GM18951 (cell line): ENCODE measurements around the gene ADAM30.

Experiments
- POLR2A ChIP-seq: IDR thresholded peaks from 4 replicates; pipeline ENCODE4 v1.6.1; 2011; ENCODE audit warnings: mild to moderate bottlenecking; ENCODE audit not compliant: insufficient read length, insufficient read depth; ENCODE audit errors: extremely low read depth
- in situ Hi-C: fragments of 300-500 bp; cut with MboI; formaldehyde crosslinking; loops from one replicate; pipeline ENCODE4 v1.12.0; 2022; ENCODE audit warnings: low sequenced_read_pairs, mixed read lengths, inconsistent platforms; ENCODE audit not compliant: unreplicated experiment

Gene ADAM30

GRCh38 chr1:119896303-119896702 lies at the start of gene ADAM30:
TSS of gene ADAM30 (minus strand) at chr1:119896515. CDS start at chr1:119896336, 179 bp downstream.
- in situ Hi-C loops, result no loop called here
- TF ChIP-seq POLR2A, result no peak

GRCh38 chr1:119943216-119943615 lies 46.9 kb upstream of the ADAM30 start:
- in situ Hi-C loops, result no loop called here
- no peak for TF ChIP-seq POLR2A

- in situ Hi-C loops, result no loop called here
These were observed 45.1 kb upstream of the ADAM30 start for GRCh38 chr1:119941392-119941791.

GRCh38 chr1:119940697-119941096 lies 44.4 kb upstream of the ADAM30 start:
- in situ Hi-C loops, result no loop called here

More at GRCh38 chr1:119941392-119941791, 45.1 kb upstream of the ADAM30 start:
- TF ChIP-seq POLR2A, result no peak

GRCh38 chr1:119937198-119937597 lies 40.9 kb upstream of the ADAM30 start:
- no peak for TF ChIP-seq POLR2A
- in situ Hi-C loops, result no loop called here

More at GRCh38 chr1:119940697-119941096, 44.4 kb upstream of the ADAM30 start:
- TF ChIP-seq POLR2A, result no peak

GRCh38 chr1:119935915-119936314 lies 39.6 kb upstream of the ADAM30 start:
- TF ChIP-seq POLR2A, result no peak
- in situ Hi-C loops, result no loop called here

- TF ChIP-seq POLR2A, result no peak
- in situ Hi-C loops, result no loop called here
These were observed 39.1 kb upstream of the ADAM30 start for GRCh38 chr1:119935373-119935772.

- TF ChIP-seq POLR2A, result no peak
- in situ Hi-C loops, result no loop called here
These were observed 37.1 kb upstream of the ADAM30 start for GRCh38 chr1:119933397-119933796.

- in situ Hi-C loops, result no loop called here
- TF ChIP-seq POLR2A, result no peak
These were observed 33.5 kb upstream of the ADAM30 start for GRCh38 chr1:119929643-119930315.

- in situ Hi-C loops, result no loop called here
- TF ChIP-seq POLR2A, result no peak
These were observed 30.2 kb upstream of the ADAM30 start for GRCh38 chr1:119926553-119926952.

GRCh38 chr1:119924948-119925898 lies 28.9 kb upstream of the ADAM30 start:
- in situ Hi-C loops, result no loop called here
- TF ChIP-seq POLR2A, result no peak

- in situ Hi-C loops, result no loop called here
These were observed 24.0 kb upstream of the ADAM30 start for GRCh38 chr1:119920104-119920968.

GRCh38 chr1:119919241-119919640 lies 22.9 kb upstream of the ADAM30 start:
- no peak for TF ChIP-seq POLR2A
- in situ Hi-C loops, result no loop called here

More at GRCh38 chr1:119920104-119920968, 24.0 kb upstream of the ADAM30 start:
- no peak for TF ChIP-seq POLR2A

GRCh38 chr1:119918301-119918700 lies 22.0 kb upstream of the ADAM30 start:
- in situ Hi-C loops, result no loop called here
- TF ChIP-seq POLR2A, result no peak
